DOHH2 (cell line): ENCODE results near the gene CPNE6.

Experiments
- H3F3A ChIP-seq: fragments of 200-600 bp; sonication (generic), shearing (Covaris generic); 2 replicates; pipeline ENCODE4 v1.6.0; 2016; ENCODE audit warnings: antibody characterized with exemption, mild to moderate bottlenecking; ENCODE audit not compliant: control insufficient read depth, insufficient read depth
- H3K27ac ChIP-seq: fragments of 200-600 bp; sonication (generic); 2 replicates; pipeline ENCODE4 v1.5.1; 2014; ENCODE audit warnings: low read depth, mild to moderate bottlenecking, low read length, moderate library complexity
- H3K27me3 ChIP-seq: fragments of 200-600 bp; sonication (generic); 2 replicates; pipeline ENCODE4 v1.6.1; 2014; ENCODE audit warnings: mild to moderate bottlenecking, low read length, mixed read lengths; ENCODE audit not compliant: control insufficient read depth
- H3K36me3 ChIP-seq: fragments of 200-600 bp; sonication (generic); 2 replicates; pipeline ENCODE4 v1.6.1; 2014; ENCODE audit warnings: mild to moderate bottlenecking, low read length, moderate library complexity, mixed read lengths; ENCODE audit not compliant: control insufficient read depth
- H3K4me1 ChIP-seq: fragments of 200-600 bp; sonication (generic); 2 replicates; pipeline ENCODE4 v1.6.1; 2014; ENCODE audit warnings: mild to moderate bottlenecking, low read length, mixed read lengths; ENCODE audit not compliant: control insufficient read depth
- H3K4me2 ChIP-seq: fragments of 200-600 bp; sonication (generic); 2 replicates; pipeline ENCODE4 v1.6.0; 2014; ENCODE audit warnings: mild to moderate bottlenecking, low read length, moderate library complexity
- H3K4me3 ChIP-seq: fragments of 200-600 bp; sonication (generic); 2 replicates; pipeline ENCODE4 v1.5.1; 2014; ENCODE audit warnings: mild to moderate bottlenecking, low read length, mixed read lengths
- H3K79me2 ChIP-seq: fragments of 200-600 bp; sonication (generic); 2 replicates; pipeline ENCODE4 v1.6.1; 2014; ENCODE audit warnings: mild to moderate bottlenecking, low read length, mixed read lengths; ENCODE audit not compliant: control insufficient read depth
- H3K9me2 ChIP-seq: fragments of 200-600 bp; sonication (generic); replicated peaks from 2 replicates; pipeline ENCODE4 v1.6.1; 2014; ENCODE audit warnings: mild to moderate bottlenecking, low read length, mixed read lengths; ENCODE audit not compliant: control insufficient read depth
- H3K9me3 ChIP-seq: fragments of 200-600 bp; sonication (generic); 2 replicates; pipeline ENCODE4 v1.6.1; 2014; ENCODE audit warnings: antibody characterized with exemption, low read length, mixed read lengths; ENCODE audit not compliant: control insufficient read depth, insufficient read depth
- H4K20me1 ChIP-seq: fragments of 200-600 bp; sonication (generic); 2 replicates; pipeline ENCODE4 v1.6.0; 2014; ENCODE audit warnings: low read depth, mild to moderate bottlenecking, antibody characterized with exemption, low read length, moderate library complexity; ENCODE audit not compliant: control insufficient read depth, insufficient read depth
- EZH2phosphoT487 ChIP-seq: fragments of 200-600 bp; sonication (generic); IDR thresholded peaks from 2 replicates; pipeline ENCODE4 v1.6.1; 2017; ENCODE audit warnings: borderline replicate concordance, mild to moderate bottlenecking, antibody characterized with exemption, low read length, moderate library complexity, mixed read lengths
- TF ChIP-seq, protein P1 (sequence below): fragments of 200-600 bp; sonication (generic); IDR thresholded peaks from one replicate; pipeline ENCODE4 v1.5.1; 2014; ENCODE audit warnings: antibody characterized with exemption, mild to moderate bottlenecking, low read depth, low read length; ENCODE audit not compliant: poor library complexity, severe bottlenecking

The CPNE6 gene

DNA sequence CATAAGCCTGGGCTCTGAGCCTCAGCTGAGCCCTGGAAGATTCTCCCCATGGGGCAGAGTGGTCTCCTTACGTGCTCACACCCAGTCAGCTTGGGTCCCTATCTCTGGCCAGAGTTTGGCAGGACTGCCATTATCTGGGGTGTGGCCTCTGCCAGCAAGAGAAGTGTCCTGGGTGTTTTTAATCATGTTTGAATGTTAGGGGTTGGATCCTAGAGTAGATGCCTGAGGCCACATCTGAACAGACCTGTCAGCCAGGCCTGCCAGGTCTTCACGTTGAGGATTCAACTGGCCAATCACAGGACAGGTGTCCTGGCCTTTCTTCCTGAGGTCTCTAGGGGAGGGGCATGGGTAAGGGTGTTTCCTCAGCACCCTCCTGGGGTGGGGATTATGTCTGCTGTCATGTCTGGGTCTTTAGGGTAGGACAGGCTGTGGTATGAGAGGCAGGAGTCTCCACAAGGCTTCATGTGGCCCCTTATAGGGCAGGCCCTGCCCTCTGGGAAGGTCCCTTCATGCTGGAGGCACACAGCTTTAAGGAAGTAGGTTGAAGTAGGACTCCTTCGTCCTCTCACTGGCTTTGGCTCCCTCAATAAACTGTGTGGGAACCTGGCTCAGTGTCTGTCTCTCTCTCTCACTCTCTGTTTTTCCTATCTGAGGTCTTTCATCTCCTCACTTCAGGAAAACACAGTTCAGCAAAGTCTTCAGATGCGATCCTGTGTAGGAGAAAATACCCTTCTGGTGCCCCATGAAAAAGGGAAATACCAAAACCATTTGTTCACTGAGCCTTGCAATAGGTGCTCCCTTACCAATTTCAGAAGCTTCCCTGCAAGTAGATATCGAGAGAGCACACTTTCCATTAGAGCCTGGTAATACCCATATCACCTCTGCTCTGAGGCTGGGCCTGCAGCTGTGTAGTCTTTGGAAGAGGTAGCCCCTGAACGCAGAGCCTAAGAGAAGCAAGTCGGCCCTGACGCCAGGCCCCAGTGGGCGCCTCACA is 52.4 kb downstream of the CPNE6 start:
- Histone ChIP-seq H3F3A (peaks cover 14% of the 10 kb centered on the region), H3K4me1 (peaks cover 15% of the 10 kb centered on the region), H3K79me2 (no peaks in the 10 kb centered on the region), H3K4me3 (no peak overlapping the region), H3K9me2 (no peaks in the 10 kb centered on the region), H3K36me3 (peaks cover 40% of the 10 kb centered on the region), H3K27ac (no peak overlapping the region), H3K27me3 (no peaks in the 10 kb centered on the region), H3K4me2 (no peak overlapping the region), H3K9me3 (no peaks in the 10 kb centered on the region), H4K20me1 (no peaks in the 10 kb centered on the region)
- no peak for TF ChIP-seq EZH2phosphoT487
- TF ChIP-seq, protein P1, sequence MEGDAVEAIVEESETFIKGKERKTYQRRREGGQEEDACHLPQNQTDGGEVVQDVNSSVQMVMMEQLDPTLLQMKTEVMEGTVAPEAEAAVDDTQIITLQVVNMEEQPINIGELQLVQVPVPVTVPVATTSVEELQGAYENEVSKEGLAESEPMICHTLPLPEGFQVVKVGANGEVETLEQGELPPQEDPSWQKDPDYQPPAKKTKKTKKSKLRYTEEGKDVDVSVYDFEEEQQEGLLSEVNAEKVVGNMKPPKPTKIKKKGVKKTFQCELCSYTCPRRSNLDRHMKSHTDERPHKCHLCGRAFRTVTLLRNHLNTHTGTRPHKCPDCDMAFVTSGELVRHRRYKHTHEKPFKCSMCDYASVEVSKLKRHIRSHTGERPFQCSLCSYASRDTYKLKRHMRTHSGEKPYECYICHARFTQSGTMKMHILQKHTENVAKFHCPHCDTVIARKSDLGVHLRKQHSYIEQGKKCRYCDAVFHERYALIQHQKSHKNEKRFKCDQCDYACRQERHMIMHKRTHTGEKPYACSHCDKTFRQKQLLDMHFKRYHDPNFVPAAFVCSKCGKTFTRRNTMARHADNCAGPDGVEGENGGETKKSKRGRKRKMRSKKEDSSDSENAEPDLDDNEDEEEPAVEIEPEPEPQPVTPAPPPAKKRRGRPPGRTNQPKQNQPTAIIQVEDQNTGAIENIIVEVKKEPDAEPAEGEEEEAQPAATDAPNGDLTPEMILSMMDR: no peak

DNA sequence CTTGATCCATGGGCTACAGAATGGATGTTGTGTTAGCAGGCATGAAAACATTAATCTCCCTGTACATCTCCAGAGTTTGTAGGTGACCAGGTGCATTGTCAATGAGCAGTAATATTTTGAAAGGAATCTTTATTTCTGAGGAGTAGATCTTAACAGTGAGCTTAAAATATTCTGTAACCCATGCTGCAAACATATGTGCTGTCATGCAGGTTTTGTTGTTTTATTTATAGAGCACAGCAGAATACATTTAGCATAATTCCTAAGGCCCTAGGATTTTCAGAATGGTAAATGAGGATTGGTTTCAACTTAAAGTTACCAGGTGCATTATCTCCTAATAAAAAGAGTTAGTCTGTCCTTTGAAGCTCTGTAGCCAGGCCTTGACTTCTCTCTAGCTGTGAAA is 55.6 kb downstream of the CPNE6 start:
- no peaks in the 10 kb centered on the region for H3K9me3 ChIP-seq
- no peak overlapping the region for H3K4me3 ChIP-seq
- H3K4me1 ChIP-seq: peaks cover 15% of the 10 kb centered on the region
- H3K79me2 ChIP-seq: no peaks in the 10 kb centered on the region
- peaks cover 11% of the 10 kb centered on the region; the same call in 1 of the 2 replicates for H3F3A ChIP-seq
- no peaks in the 10 kb centered on the region for H4K20me1 ChIP-seq
- peaks cover 14% of the 10 kb centered on the region; the same call in 1 of the 2 replicates for H3K36me3 ChIP-seq
- no peak for TF ChIP-seq EZH2phosphoT487
- TF ChIP-seq, protein P1: no peak
- H3K27me3 ChIP-seq: no peaks in the 10 kb centered on the region
- H3K27ac ChIP-seq: no peak overlapping the region
- no peaks in the 10 kb centered on the region for H3K9me2 ChIP-seq
- H3K4me2 ChIP-seq: no peak overlapping the region

GRCh38 chr14:24127673-24128072 is 56.3 kb downstream of the CPNE6 start:
- H3K36me3 ChIP-seq: peaks cover 11% of the 10 kb centered on the region; the same call in 1 of the 2 replicates
- no peaks in the 10 kb centered on the region for H3K27me3 ChIP-seq
- H3K27ac ChIP-seq: no peak overlapping the region
- H3K4me3 ChIP-seq: no peak overlapping the region
- TF ChIP-seq, protein P1: no peak
- TF ChIP-seq EZH2phosphoT487: no peak
- peaks cover 11% of the 10 kb centered on the region; the same call in 1 of the 2 replicates for H3F3A ChIP-seq
- no peaks in the 10 kb centered on the region for H4K20me1 ChIP-seq
- H3K9me3 ChIP-seq: no peaks in the 10 kb centered on the region
- H3K4me2 ChIP-seq: peak overlapping the region; percentile 28
- H3K4me1 ChIP-seq: peaks cover 15% of the 10 kb centered on the region
- H3K79me2 ChIP-seq: no peaks in the 10 kb centered on the region
- no peaks in the 10 kb centered on the region for H3K9me2 ChIP-seq
